ENCODE results near the gene WASF1.
A peak's percentile ranks its signal among the peaks of the same experiment; 100 is the strongest.

Gene WASF1

GRCh38 chr6:110179406-110180227 is at the start of gene WASF1:
Gene WASF1 (minus strand): TSS chr6:110179670. CDS start chr6:110127601, 52,069 bp downstream.
- ATAC-seq = peak; percentile 93 to 95

- ATAC-seq = no peak
Observed at GRCh38 chr6:110226261-110226660, 46.8 kb upstream of the WASF1 start.

DNA sequence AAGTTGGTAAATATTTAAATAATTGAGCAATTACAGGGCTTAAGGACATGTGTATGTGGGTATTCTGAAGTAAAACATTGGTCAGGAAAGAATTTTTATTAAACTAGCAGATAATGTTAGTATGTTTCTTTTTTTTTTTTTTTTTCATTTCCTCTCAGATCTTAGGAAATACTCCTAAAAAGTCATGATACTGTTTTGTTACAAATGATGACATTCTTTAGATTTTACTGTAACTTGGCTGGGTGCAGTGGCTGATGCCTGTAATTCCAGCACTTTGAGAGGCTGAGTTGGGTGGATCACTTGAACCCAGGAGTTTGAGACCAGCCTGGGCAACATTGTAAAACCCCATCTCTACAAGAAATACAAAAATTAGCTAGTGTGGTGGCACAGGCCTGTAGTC is 42.3 kb upstream of the WASF1 start:
- ATAC-seq = no peak

- ATAC-seq = no peak
Observed at GRCh38 chr6:110217266-110217665, 37.8 kb upstream of the WASF1 start.

GRCh38 chr6:110216140-110216539 is 36.7 kb upstream of the WASF1 start:
- no peak for ATAC-seq

GRCh38 chr6:110214338-110214737 is 34.9 kb upstream of the WASF1 start:
- ATAC-seq = no peak

DNA sequence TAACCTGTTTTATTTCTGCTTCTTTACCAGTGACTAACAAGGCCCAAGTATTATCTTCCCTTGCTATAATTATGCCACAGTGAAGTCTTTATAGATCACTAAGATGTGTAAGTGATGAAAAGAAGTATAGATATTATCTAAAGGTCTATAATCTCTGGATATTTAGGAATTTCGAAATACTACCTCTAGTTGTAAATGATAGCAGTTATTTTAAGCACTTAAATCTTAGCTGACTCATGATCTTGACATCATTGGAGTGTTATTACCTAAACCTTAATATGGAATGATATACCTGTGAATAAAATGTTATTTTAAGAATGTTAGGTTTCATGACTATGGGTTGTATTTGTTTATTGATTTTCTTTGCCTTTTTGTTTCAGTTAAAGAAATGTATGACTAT is 32.3 kb upstream of the WASF1 start:
- ATAC-seq = no peak

GRCh38 chr6:110207652-110208051 is 28.2 kb upstream of the WASF1 start:
- ATAC-seq = no peak

DNA sequence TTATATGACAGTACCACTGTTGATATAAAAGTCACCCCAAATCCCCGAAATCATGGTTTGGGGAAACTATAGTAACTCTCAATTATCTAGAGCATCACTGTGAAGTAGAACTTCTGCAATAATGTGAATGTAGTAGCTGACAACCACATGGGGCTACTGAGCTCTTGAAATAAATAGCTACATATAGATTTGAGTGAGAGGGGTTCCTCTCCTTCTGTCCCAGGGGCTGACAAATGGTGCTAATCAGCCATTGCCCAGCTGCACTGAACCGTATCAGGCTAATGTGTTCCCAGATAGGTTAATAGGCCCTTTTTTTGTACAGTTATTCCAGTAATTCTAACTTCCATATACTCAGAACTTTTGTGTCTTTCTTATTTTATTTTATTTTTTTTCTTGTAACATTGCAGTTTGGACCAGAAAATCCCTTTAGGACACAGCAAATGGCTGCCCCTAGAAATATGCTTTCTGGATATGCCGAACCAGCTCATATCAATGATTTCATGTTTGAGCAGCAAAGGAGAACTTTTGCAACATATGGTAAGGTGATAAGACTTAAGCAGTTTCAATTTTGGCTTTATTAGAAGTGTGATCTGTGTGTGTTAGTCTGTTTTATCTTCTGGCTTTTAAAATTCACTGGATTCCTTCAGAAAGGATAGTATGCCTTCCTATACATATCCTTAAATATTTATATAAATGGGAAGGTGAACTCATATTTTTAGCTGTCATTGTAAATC is 21.8 kb upstream of the WASF1 start:
- no peak for ATAC-seq

DNA sequence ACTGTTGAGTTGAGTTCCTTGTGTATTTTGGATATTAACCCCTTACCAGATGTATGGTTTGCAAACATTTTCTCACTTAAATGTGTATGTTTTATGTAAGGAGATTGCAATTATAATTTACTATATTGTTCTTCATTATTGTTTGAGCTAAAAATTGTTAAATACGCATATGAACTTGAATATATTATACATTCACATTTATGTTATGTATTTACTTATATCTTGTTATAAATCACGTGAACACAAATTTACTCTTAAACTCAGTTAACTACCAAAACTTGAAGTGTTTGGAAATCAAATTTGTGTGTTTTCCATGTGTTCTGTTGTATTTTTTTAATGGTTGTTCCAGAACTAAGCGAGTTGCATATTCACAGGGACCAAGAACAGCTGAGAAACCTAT is 19.1 kb upstream of the WASF1 start:
- no peak for ATAC-seq

DNA sequence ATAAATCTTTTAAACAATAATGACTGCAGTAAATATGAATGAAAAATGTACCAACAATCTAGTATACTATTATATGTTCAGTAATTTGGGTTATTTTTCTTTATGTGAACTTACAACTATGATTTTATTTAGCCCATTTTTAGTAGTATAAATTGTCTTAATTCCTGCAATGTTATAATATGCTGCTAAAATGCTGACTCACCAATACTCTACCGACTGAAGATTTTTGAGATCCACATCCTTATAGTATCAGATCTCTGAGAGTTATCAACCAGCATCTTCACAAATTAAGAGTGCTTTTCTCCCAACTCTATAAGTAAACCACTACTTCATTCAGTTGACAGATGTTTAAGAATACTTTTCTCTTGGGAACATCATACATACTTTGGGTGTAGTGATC is 17.4 kb upstream of the WASF1 start:
- no peak for ATAC-seq

GRCh38 chr6:110195639-110196038 is 16.2 kb upstream of the WASF1 start:
- ATAC-seq = no peak

DNA sequence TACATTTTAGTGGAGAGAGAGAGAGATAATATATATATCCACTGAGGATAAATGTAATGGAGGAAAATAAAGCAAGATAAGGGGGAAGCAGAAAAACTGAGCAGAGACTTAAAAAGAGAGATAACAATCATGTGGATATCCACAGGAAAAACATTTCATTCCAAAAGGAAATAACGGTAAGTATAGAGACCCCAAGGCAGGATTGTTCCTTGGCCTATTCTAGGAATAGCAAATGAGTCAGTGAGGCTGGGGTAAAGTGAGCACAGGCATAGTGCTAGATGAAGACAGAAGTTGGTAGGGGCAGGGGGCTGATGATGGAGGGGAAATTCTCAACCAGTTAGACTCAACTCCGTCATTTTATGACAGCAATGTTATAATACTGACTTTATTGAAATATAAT is 12.0 kb upstream of the WASF1 start:
- no peak for ATAC-seq

GRCh38 chr6:110190726-110191125 is 11.3 kb upstream of the WASF1 start:
- ATAC-seq = no peak

DNA sequence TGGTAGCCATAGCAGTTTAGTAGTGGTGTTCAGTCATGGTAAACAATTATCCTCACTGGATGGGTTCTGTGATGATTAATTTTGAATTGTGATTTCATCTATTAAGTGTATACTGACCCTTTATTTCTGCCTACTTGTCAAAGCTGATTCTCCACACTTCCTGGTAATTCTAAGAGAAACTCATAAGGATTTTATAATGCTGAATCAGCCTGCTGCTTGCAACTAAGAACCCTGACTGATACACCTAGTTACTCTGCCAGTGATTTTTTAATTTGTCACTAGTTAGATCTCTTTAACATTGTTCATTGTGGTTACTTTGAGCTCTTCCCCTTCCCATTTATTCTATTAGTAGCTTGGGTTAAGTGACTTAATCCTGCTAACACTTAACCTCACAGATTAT is 9.3 kb upstream of the WASF1 start:
- ATAC-seq = peak in 1 of 2 donors; percentile 30

GRCh38 chr6:110185879-110186278 is 6.4 kb upstream of the WASF1 start:
- ATAC-seq = peak; percentile 62 to 74

GRCh38 chr6:110183292-110183885 is 3.9 kb upstream of the WASF1 start:
- no peak for ATAC-seq

DNA sequence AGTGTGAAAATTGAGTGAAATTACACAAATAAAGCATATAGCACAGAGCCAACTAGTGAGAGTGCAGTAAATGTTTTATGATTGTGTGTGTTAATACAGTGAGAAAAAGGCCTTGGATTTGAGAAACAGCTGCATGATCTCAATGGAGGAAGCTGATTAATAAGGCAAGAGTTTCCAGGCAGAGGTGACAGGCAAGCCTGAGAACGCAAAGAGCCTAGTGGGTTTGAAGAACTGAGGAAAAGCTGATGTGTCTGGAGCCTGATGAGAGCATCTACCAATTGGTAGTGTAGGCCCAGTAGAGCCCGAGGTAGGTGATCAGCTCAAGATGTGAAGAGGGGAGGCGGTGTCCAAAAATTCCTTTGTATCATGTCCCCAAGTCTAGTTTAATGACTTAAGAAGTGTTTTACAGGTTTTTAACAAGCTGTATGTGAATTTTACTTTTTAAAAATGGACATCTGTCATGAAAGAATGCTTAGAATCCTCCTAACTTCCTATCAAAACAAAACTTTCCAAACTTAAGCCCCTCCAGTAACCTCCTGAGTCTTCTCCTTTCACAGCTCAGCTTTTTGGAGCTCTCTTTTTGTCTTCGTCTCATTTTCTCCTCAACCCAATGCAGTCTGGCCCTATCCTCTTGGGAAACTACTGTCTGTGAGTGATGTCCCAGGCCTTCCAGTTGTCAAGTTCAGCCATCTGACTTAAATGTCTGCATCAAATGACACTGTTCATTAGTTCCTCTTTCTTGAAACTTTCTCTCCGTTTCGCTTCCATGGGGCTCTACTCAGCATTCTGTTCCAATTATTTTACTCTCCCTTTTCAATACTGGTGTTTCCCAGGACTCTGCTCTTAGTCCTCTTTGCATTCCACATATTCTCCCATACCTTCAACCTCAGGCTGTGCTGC is 1.9 kb upstream of the WASF1 start:
- no peak for ATAC-seq

GRCh38 chr6:110180228-110181008 is 948 bp upstream of the WASF1 start, which contains the start of gene CDC40:
Gene CDC40 (plus strand): TSS chr6:110180427. CDS start chr6:110180445, 18 bp downstream.
- peak; percentile 54 to 59 for ATAC-seq

- ATAC-seq = peak; percentile 27 to 44
Observed at GRCh38 chr6:110178626-110179405, 654 bp downstream of the WASF1 start.

Data from activated CD4-positive, CD25-positive, alpha-beta regulatory T cell treated with anti-CD3 and anti-CD28 coated beads, Interleukin-2, amount 50 U/mL, for 24 hours (primary cell).